Body of pancreas (tissue), 4 donors: Measurements from ENCODE around the gene CRACDL. TPM values are rescaled to one million over a fixed set of nuclear protein-coding genes. Genes with fewer than 3 reads are reported as not detected.
A peak's percentile ranks its signal among the peaks of the same experiment; 100 is the strongest.

Source experiments
- ATAC-seq: fragments of 150-250 bp; one replicate; pipeline ENCODE4 v1.9.1; 2016
- DNase-seq, 4 donors: peaks; one replicate each; pipeline ENCODE4 v3.0.0-alpha.2; 2019
- H3K27ac ChIP-seq, 4 donors: fragments of 200-600 bp; sonication (generic); 1 replicate in 3 of 4; 2 replicates in 1 of 4; pipeline versions ENCODE4 v1.5.1 to v1.6.1; 2016 to 2019; ENCODE audit warnings: mild to moderate bottlenecking in 1 of 4, mixed read lengths in 1 of 4, moderate library complexity in 1 of 4
- H3K27me3 ChIP-seq, 2 donors: fragments of 200-600 bp; sonication (generic); one replicate each; pipeline ENCODE4 v1.6.0; 2016; ENCODE audit warnings: mild to moderate bottlenecking in 1 of 2
- H3K36me3 ChIP-seq, 2 donors: fragments of 200-600 bp; sonication (generic); replicated peaks in 1 of 2; 2 replicates each; pipeline ENCODE4 v1.5.1; 2016; ENCODE audit warnings: low read depth in 2 of 2; ENCODE audit not compliant: insufficient read depth in 1 of 2
- H3K4me1 ChIP-seq: fragments of 200-600 bp; sonication (generic); one replicate; pipeline ENCODE4 v1.6.0; 2016
- H3K4me3 ChIP-seq, 2 donors: fragments of 200-600 bp; sonication (generic); 1 replicate in 1 of 2; 2 replicates in 1 of 2; pipeline ENCODE4 v1.5.1; 2016 to 2019
- H3K9me3 ChIP-seq, 3 donors: fragments of 200-600 bp; sonication (generic); 1 replicate in 2 of 3; 2 replicates in 1 of 3; pipeline ENCODE4 v1.5.1; 2016
- CTCF ChIP-seq, 7 experiments: fragments of 450-650 bp in 4 of 7; fragments of 200-600 bp in 3 of 7; sonication (generic) in 3 of 7; IDR thresholded peaks; one replicate each; pipeline ENCODE4 v1.5.1; 2016 to 2019; ENCODE audit warnings: antibody characterized with exemption in 7 of 7
- POLR2A ChIP-seq, 3 donors: fragments of 450-650 bp; IDR thresholded peaks; one replicate each; pipeline ENCODE4 v1.6.1; 2016; ENCODE audit warnings: antibody characterized with exemption in 3 of 3, mild to moderate bottlenecking in 2 of 3
- WGBS, 2 donors: methylation state at CpG; one replicate each; pipeline ENCODE4 v1.1.5; 2017; 5-methylcytosine and 5-hydroxymethylcytosine counted together
- intact Hi-C: fragments of 100-400 bp; cut with DNase I; formaldehyde crosslinking; loops from one replicate; pipeline ENCODE4 v1.15.1; 2023
- total RNA-seq, 2 donors: library from RNA; depleted of rRNA; stranded (reverse); fragments of >200 nt; gene quantifications; one replicate each; pipeline ENCODE4 v1.1.0, GENCODE V29; 2016

CRACDL gene
- total RNA-seq, 2 donors from 2014 or later = 14.8 to 22.1 TPM

- WGBS, 2 donors = 43 to 51% methylated on average over 8 of the region's 8 CpGs
- Histone ChIP-seq H3K9me3 (no peaks in the 10 kb centered on the region), H3K27ac (peak overlapping the region; percentile 18 to 74 (median 44)), H3K36me3 (no peaks in the 10 kb centered on the region), H3K27me3 (no peaks in the 10 kb centered on the region), H3K4me1 (peaks cover 61% of the 10 kb centered on the region), H3K4me3 (no peak overlapping the region)
- TF ChIP-seq CTCF (IDR thresholded peaks at IDR 0.05) = no peak
- TF ChIP-seq POLR2A (IDR thresholded peaks at IDR 0.05) = no peak
- DNase-seq = no peak
- intact Hi-C loops = no loop called here
- peak; percentile 7 for ATAC-seq
Observed at GRCh38 chr2:98804265-98804650, 131.8 kb downstream of the CRACDL start.

- H3K4me1 ChIP-seq = peaks cover 61% of the 10 kb centered on the region
- WGBS, 2 donors = 40 to 51% methylated on average over 8 to 10 of the region's 10 CpGs
- no peaks in the 10 kb centered on the region for H3K27me3 ChIP-seq
- intact Hi-C loops = no loop called here
- ATAC-seq = peak; percentile 76
- no peak overlapping the region for H3K4me3 ChIP-seq
- H3K27ac ChIP-seq = peak overlapping the region; percentile 18 to 74 (median 44)
- no peaks in the 10 kb centered on the region for H3K9me3 ChIP-seq
- H3K36me3 ChIP-seq = no peaks in the 10 kb centered on the region
- DNase-seq = peak; percentile 64 to 76 (median 72)
- TF ChIP-seq CTCF (IDR thresholded peaks at IDR 0.05) (no peak), POLR2A (IDR thresholded peaks at IDR 0.05) (no peak)
Observed at GRCh38 chr2:98803405-98804264, 132.4 kb downstream of the CRACDL start.

- ATAC-seq (no peak), DNase-seq (no peak)
- H3K27ac ChIP-seq = no peak overlapping the region
Observed at GRCh38 chr2:98802344-98802743, 133.7 kb downstream of the CRACDL start.

GRCh38 chr2:98801921-98802321 is 134.1 kb downstream of the CRACDL start:
- TF ChIP-seq POLR2A (IDR thresholded peaks at IDR 0.05) (no peak), CTCF (IDR thresholded peaks at IDR 0.05) (no peak)
- no peak overlapping the region for H3K4me3 ChIP-seq
- H3K4me1 ChIP-seq = peaks cover 55% of the 10 kb centered on the region
- H3K27me3 ChIP-seq = no peaks in the 10 kb centered on the region
- WGBS, 2 donors = 92 to 94% methylated on average over 6 to 15 of the region's 15 CpGs
- no peak for DNase-seq
- H3K27ac ChIP-seq = no peak overlapping the region
- no peak for ATAC-seq
- H3K36me3 ChIP-seq = no peaks in the 10 kb centered on the region
- H3K9me3 ChIP-seq = no peaks in the 10 kb centered on the region
- intact Hi-C loops = no loop called here

More at GRCh38 chr2:98802344-98802743, 133.7 kb downstream of the CRACDL start:
- intact Hi-C loops = no loop called here
- Histone ChIP-seq H3K27me3 (no peaks in the 10 kb centered on the region), H3K4me1 (peaks cover 59% of the 10 kb centered on the region), H3K9me3 (no peaks in the 10 kb centered on the region), H3K36me3 (no peaks in the 10 kb centered on the region), H3K4me3 (no peak overlapping the region)
- WGBS, 2 donors = 92 to 93% methylated on average over 8 of the region's 8 CpGs
- TF ChIP-seq CTCF (IDR thresholded peaks at IDR 0.05) (no peak), POLR2A (IDR thresholded peaks at IDR 0.05) (no peak)
